ENCODE measurements around the gene MSH5. TPM values are rescaled to one million over a fixed set of nuclear protein-coding genes. Genes with fewer than 3 reads are reported as not detected.

MSH5 gene
- total RNA-seq, 2 donors from 2014 or later = 35.7 to 57.2 TPM

- Histone ChIP-seq H3K36me3 (ENCODE audit: control insufficient read depth, insufficient read depth, low read length) (peaks cover 26% of the 10 kb centered on the region), H3K9me3 (ENCODE audit: control insufficient read depth, low read length) (no peaks in the 10 kb centered on the region), H3K4me1 (ENCODE audit: control insufficient read depth, insufficient read depth, low read length) (no peaks in the 10 kb centered on the region), H3K9ac (ENCODE audit: extremely low read depth, low read length, poor library complexity, severe bottlenecking) (no peak within 1 kb of the TSS), H3K27me3 (ENCODE audit: control insufficient read depth, insufficient read depth, low read length, poor library complexity, severe bottlenecking) (no peaks in the 10 kb centered on the region), H3K4me3 (ENCODE audit: low read length) (no peak within 1 kb of the TSS), H3K27ac (ENCODE audit: low read depth, low read length) (no peak within 1 kb of the TSS)
- Mint-ChIP-seq H3K4me1 (no peaks in the 10 kb centered on the region), H3K4me3 (no peak within 1 kb of the TSS), H3K36me3 (ENCODE audit: low read depth) (peaks cover 21% of the 10 kb centered on the region), H3K27me3 (ENCODE audit: insufficient read depth) (no peaks in the 10 kb centered on the region), H3K9me3 (no peaks in the 10 kb centered on the region), H3K27ac (no peak within 1 kb of the TSS)
- 80% methylated on average over 15 of the region's 15 CpGs; no CpG with 5 or more reads in 1 of the 2 experiments for WGBS, 2 experiments (ENCODE audit: insufficient coverage in 1 of 2, insufficient read length in 1 of 2)
- TF ChIP-seq CTCF (conservative IDR thresholded peaks at IDR 0.05) = no peak
- DNase-seq = peak; percentile 56
Observed at GRCh38 chr6:31776989-31777666, 37.3 kb downstream of the MSH5 start, which contains the start of gene VWA7. Gene VWA7, minus strand, starts transcription at chr6:31777328. Its CDS starts 549 bp downstream, at chr6:31776779.

- Mint-ChIP-seq H3K36me3 (ENCODE audit: low read depth) (peaks cover 24% of the 10 kb centered on the region), H3K27ac (no peak overlapping the region), H3K4me1 (no peaks in the 10 kb centered on the region), H3K4me3 (no peak overlapping the region), H3K9me3 (no peaks in the 10 kb centered on the region), H3K27me3 (ENCODE audit: insufficient read depth) (no peaks in the 10 kb centered on the region)
- H3K9ac ChIP-seq (ENCODE audit: extremely low read depth, low read length, poor library complexity, severe bottlenecking) = no peak overlapping the region
- no peak overlapping the region for H3K27ac ChIP-seq (ENCODE audit: low read depth, low read length)
- 90 to 93% methylated on average over 5 of the region's 5 CpGs for WGBS, 2 experiments (ENCODE audit: insufficient coverage in 1 of 2, insufficient read length in 1 of 2)
- H3K9me3 ChIP-seq (ENCODE audit: control insufficient read depth, low read length) = no peaks in the 10 kb centered on the region
- no peaks in the 10 kb centered on the region for H3K4me1 ChIP-seq (ENCODE audit: control insufficient read depth, insufficient read depth, low read length)
- no peak for DNase-seq
- H3K27me3 ChIP-seq (ENCODE audit: control insufficient read depth, insufficient read depth, low read length, poor library complexity, severe bottlenecking) = no peaks in the 10 kb centered on the region
- no peak for TF ChIP-seq CTCF (conservative IDR thresholded peaks at IDR 0.05)
- peaks cover 29% of the 10 kb centered on the region for H3K36me3 ChIP-seq (ENCODE audit: control insufficient read depth, insufficient read depth, low read length)
- H3K4me3 ChIP-seq (ENCODE audit: low read length) = no peak overlapping the region
Observed at GRCh38 chr6:31777667-31778050, 37.9 kb downstream of the MSH5 start.

GRCh38 chr6:31778193-31778592, 38.4 kb downstream of the MSH5 start:
- Mint-ChIP-seq H3K27ac (no peak overlapping the region), H3K36me3 (ENCODE audit: low read depth) (peaks cover 29% of the 10 kb centered on the region), H3K9me3 (no peaks in the 10 kb centered on the region), H3K4me3 (no peak overlapping the region), H3K4me1 (no peaks in the 10 kb centered on the region), H3K27me3 (ENCODE audit: insufficient read depth) (no peaks in the 10 kb centered on the region)
- no peak overlapping the region for H3K4me3 ChIP-seq (ENCODE audit: low read length)
- peaks cover 31% of the 10 kb centered on the region for H3K36me3 ChIP-seq (ENCODE audit: control insufficient read depth, insufficient read depth, low read length)
- TF ChIP-seq CTCF (conservative IDR thresholded peaks at IDR 0.05) = no peak
- DNase-seq = no peak
- 91 to 100% methylated on average over 5 of the region's 5 CpGs for WGBS, 2 experiments (ENCODE audit: insufficient coverage in 1 of 2, insufficient read length in 1 of 2)
- no peak overlapping the region for H3K9ac ChIP-seq (ENCODE audit: extremely low read depth, low read length, poor library complexity, severe bottlenecking)
- no peaks in the 10 kb centered on the region for H3K27me3 ChIP-seq (ENCODE audit: control insufficient read depth, insufficient read depth, low read length, poor library complexity, severe bottlenecking)
- no peaks in the 10 kb centered on the region for H3K9me3 ChIP-seq (ENCODE audit: control insufficient read depth, low read length)
- no peaks in the 10 kb centered on the region for H3K4me1 ChIP-seq (ENCODE audit: control insufficient read depth, insufficient read depth, low read length)
- no peak overlapping the region for H3K27ac ChIP-seq (ENCODE audit: low read depth, low read length)

Measured in endodermal cell (in vitro differentiated cells).